Epithelial cell of proximal tubule (primary cell): ENCODE measurements around the gene ST6GALNAC3. TPM values are rescaled to one million over a fixed set of nuclear protein-coding genes. Genes with fewer than 3 reads are reported as not detected.

Experiments
- DNase-seq: peaks from one replicate; pipeline ENCODE4 v3.0.0-alpha.2; 2011; ENCODE audit warnings: low read depth
- H3K4me3 ChIP-seq: 2 replicates; pipeline ENCODE4 v1.5.1; 2011; ENCODE audit warnings: low read depth, mild to moderate bottlenecking, low read length
- CTCF ChIP-seq: conservative IDR thresholded peaks from 2 replicates; pipeline ENCODE4 v1.5.1; 2012; ENCODE audit warnings: low read depth, mild to moderate bottlenecking, low read length
- total RNA-seq: library from RNA; depleted of rRNA; stranded (reverse); fragments of >200 nt; gene quantifications from 2 replicates; pipeline ENCODE4 v1.2.3, GENCODE V29; 2015

The ST6GALNAC3 gene
- total RNA-seq, 1 donor from 2014 or later, result 0.75 TPM

GRCh38 chr1:76229279-76230005, 154.9 kb downstream of the ST6GALNAC3 start:
- H3K4me3 ChIP-seq, result no peak overlapping the region
- DNase-seq, result no peak
- TF ChIP-seq CTCF, result no peak

GRCh38 chr1:76230842-76231281, 156.3 kb downstream of the ST6GALNAC3 start:
- no peak overlapping the region for H3K4me3 ChIP-seq
- TF ChIP-seq CTCF, result no peak
- DNase-seq, result no peak

DNA sequence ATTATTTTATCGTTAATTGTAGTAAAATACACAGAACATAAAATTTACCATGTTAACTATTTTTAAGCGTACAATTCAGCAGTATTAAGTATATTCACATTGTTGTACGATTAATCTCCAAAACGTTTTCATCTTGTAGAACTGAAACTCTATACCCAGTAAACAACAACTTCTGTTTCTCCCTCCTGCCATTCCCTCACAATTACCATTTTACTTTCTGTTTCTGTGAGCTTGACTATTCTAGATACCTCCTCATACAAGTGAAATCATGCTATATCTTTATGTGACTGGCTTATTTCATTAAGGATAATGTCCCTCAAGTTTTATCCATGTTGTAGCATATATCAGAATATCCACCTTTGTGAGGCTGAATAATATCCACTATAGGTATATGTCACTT, 156.8 kb downstream of the ST6GALNAC3 start:
- TF ChIP-seq CTCF, result no peak

GRCh38 chr1:76232666-76233065, 158.1 kb downstream of the ST6GALNAC3 start:
- no peak for DNase-seq
- no peak overlapping the region for H3K4me3 ChIP-seq
- no peak for TF ChIP-seq CTCF

More for the DNA sequence above, 156.8 kb downstream of the ST6GALNAC3 start:
- DNase-seq, result no peak
- H3K4me3 ChIP-seq, result no peak overlapping the region

GRCh38 chr1:76234061-76234460, 159.5 kb downstream of the ST6GALNAC3 start:
- no peak for DNase-seq
- no peak for TF ChIP-seq CTCF
- no peak overlapping the region for H3K4me3 ChIP-seq

- DNase-seq, result no peak
- TF ChIP-seq CTCF, result no peak
- no peak overlapping the region for H3K4me3 ChIP-seq
Observed at GRCh38 chr1:76237211-76237610, 162.7 kb downstream of the ST6GALNAC3 start.

DNA sequence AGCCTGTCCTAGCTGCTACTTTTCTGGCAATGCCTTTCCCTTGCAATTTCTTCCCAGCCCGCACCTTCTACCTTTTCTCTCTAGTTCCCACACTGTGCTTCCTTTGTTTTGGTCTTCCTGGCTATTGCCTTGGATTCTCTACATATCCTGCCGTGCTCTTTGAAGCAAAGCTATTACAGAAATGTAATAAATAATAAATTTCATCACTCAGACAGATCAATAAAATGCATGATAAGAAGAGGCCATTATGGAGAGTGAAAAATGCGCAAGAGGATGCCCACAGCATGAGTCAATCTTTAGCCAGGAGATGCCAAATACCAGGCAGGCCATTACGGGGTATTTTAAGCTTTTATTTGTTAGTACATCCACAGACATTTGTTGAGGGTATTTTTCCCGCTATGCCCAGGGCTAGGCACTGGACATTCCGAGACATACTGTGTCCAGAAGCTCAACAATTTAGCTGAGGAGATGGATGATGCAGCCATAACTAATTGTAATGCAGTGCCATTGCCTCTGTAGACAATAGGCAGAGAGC, 163.6 kb downstream of the ST6GALNAC3 start:
- DNase-seq, result no peak
- H3K4me3 ChIP-seq, result no peak overlapping the region

More for the DNA sequence above, 163.6 kb downstream of the ST6GALNAC3 start:
- TF ChIP-seq CTCF, result no peak
